GM18507 (cell line): ENCODE data around the gene CACNA2D4.
A peak's percentile ranks its signal among the peaks of the same experiment; 100 is the strongest.
"Not testable (repeated sequence)": the region's sequence is repeated elsewhere in the genome, so short reads cannot be mapped to it uniquely, and the experiment has no call there.

Experiments
- DNase-seq: peaks from one replicate; pipeline ENCODE4 v3.0.0; 2011; ENCODE audit warnings: low read depth; ENCODE audit not compliant: insufficient read length; ENCODE audit errors: extremely low spot score
- FAIRE-seq: peaks from 2 replicates; lab custom pipeline; 2011; peaks lifted over from hg19 to GRCh38; lab: Jason Lieb, UNC

The CACNA2D4 gene

GRCh38 chr12:1918081-1918883, at the start of gene CACNA2D4:
CACNA2D4 (minus strand) TSS chr12:1918652; CDS start chr12:1918473, 179 bp downstream.
- DNase-seq (no peak), FAIRE-seq (no peak)

GRCh38 chr12:1966561-1967226, 48.2 kb upstream of the CACNA2D4 start:
- FAIRE-seq (no peak), DNase-seq (no peak)

GRCh38 chr12:1965916-1966315, 47.5 kb upstream of the CACNA2D4 start:
- FAIRE-seq, result no peak

GRCh38 chr12:1962051-1963020, 43.9 kb upstream of the CACNA2D4 start:
- FAIRE-seq, result no peak

More at GRCh38 chr12:1965916-1966315, 47.5 kb upstream of the CACNA2D4 start:
- no peak for DNase-seq

GRCh38 chr12:1956716-1957115, 38.3 kb upstream of the CACNA2D4 start:
- FAIRE-seq, result no peak
- DNase-seq, result no peak

More at GRCh38 chr12:1962051-1963020, 43.9 kb upstream of the CACNA2D4 start:
- no peak for DNase-seq

GRCh38 chr12:1949771-1950470, 31.5 kb upstream of the CACNA2D4 start:
- no peak for DNase-seq
- FAIRE-seq, result no peak

- FAIRE-seq (no peak), DNase-seq (no peak)
Observed at GRCh38 chr12:1948883-1949282, 30.4 kb upstream of the CACNA2D4 start.

GRCh38 chr12:1947081-1947480, 28.6 kb upstream of the CACNA2D4 start:
- no peak for FAIRE-seq
- DNase-seq, result no peak

- DNase-seq (no peak), FAIRE-seq (no peak)
Observed at GRCh38 chr12:1946296-1946695, 27.8 kb upstream of the CACNA2D4 start.

- DNase-seq, FAIRE-seq: not testable (repeated sequence)
Observed at GRCh38 chr12:1945502-1945901, 27.1 kb upstream of the CACNA2D4 start.

- DNase-seq, result peak; percentile 70
Observed at GRCh38 chr12:1939801-1940607, 21.6 kb upstream of the CACNA2D4 start.

GRCh38 chr12:1939331-1939730, 20.9 kb upstream of the CACNA2D4 start:
- FAIRE-seq, result no peak
- DNase-seq, result no peak

More at GRCh38 chr12:1939801-1940607, 21.6 kb upstream of the CACNA2D4 start:
- peak; percentile 88 for FAIRE-seq

GRCh38 chr12:1937481-1938224, 19.2 kb upstream of the CACNA2D4 start:
- FAIRE-seq, result no peak
- no peak for DNase-seq

GRCh38 chr12:1936406-1937320, 18.2 kb upstream of the CACNA2D4 start:
- FAIRE-seq (no peak), DNase-seq (no peak)

GRCh38 chr12:1935700-1936378, 17.4 kb upstream of the CACNA2D4 start:
- DNase-seq, result no peak
- FAIRE-seq, result no peak

- FAIRE-seq, result no peak
- no peak for DNase-seq
Observed at GRCh38 chr12:1935242-1935641, 16.8 kb upstream of the CACNA2D4 start.
